H1 (cell line): Measurements from ENCODE around the gene PTRH1.

Experiments
- ATF3 ChIP-seq: IDR thresholded peaks from 2 replicates; pipeline ENCODE4 v1.6.1; 2011; ENCODE audit warnings: low read depth, mild to moderate bottlenecking, low read length; ENCODE audit not compliant: insufficient read depth
- CTCF ChIP-seq, 3 experiments: IDR thresholded peaks; 1 replicate in 2 of 3; 2 replicates in 1 of 3; pipeline versions ENCODE4 v1.5.1 to v1.6.1; 2011; ENCODE audit warnings: low read length in 3 of 3, mild to moderate bottlenecking in 3 of 3, inconsistent platforms in 2 of 3, low read depth in 1 of 3, moderate library complexity in 1 of 3; ENCODE audit not compliant: insufficient read depth in 1 of 3; ENCODE audit errors: control extremely low read depth in 1 of 3
- EP300 ChIP-seq, 2 experiments: IDR thresholded peaks; 1 replicate in 1 of 2; 2 replicates in 1 of 2; pipeline ENCODE4 v1.6.1; 2011 to 2012; ENCODE audit warnings: low read depth in 2 of 2, low read length in 2 of 2, mild to moderate bottlenecking in 2 of 2, borderline replicate concordance in 1 of 2, inconsistent platforms in 1 of 2, moderate library complexity in 1 of 2
- JUND ChIP-seq: IDR thresholded peaks from 2 replicates; pipeline ENCODE4 v1.6.1; 2011; ENCODE audit warnings: mild to moderate bottlenecking, improper control_type of control experiment, low read length
- MAFK ChIP-seq: IDR thresholded peaks from 2 replicates; pipeline ENCODE4 v1.6.1; 2012; ENCODE audit warnings: low read depth, mild to moderate bottlenecking, improper control_type of control experiment, low read length
- YY1 ChIP-seq: IDR thresholded peaks from 2 replicates; pipeline ENCODE4 v1.6.1; 2011; ENCODE audit warnings: low read depth, mild to moderate bottlenecking, low read length

GRCh38 chr9:127705577-127706379, 9.7 kb downstream of the PTRH1 start:
- TF ChIP-seq CTCF (IDR thresholded peaks at IDR 0.05; ENCODE audit: control extremely low read depth in 1 of 3, insufficient read depth in 1 of 3, low read depth in 1 of 3, low read length in 3 of 3) (no peak), JUND (no peak), YY1 (no peak), ATF3 (no peak), MAFK (no peak), EP300 (IDR thresholded peaks at IDR 0.05; ENCODE audit: borderline replicate concordance in 1 of 2, low read depth in 2 of 2, low read length in 2 of 2) (no peak)
